Measurements from ENCODE around the gene OSBPL7. TPM values are rescaled to one million over a fixed set of nuclear protein-coding genes. Genes with fewer than 3 reads are reported as not detected.
A peak's percentile ranks its signal among the peaks of the same experiment; 100 is the strongest.

The OSBPL7 gene
- total and polyA plus RNA-seq, 2 donors (not counting 3 experiments of a cell fraction or from before 2014, with no cell fraction given), result 16.2 to 29.1 TPM

DNA sequence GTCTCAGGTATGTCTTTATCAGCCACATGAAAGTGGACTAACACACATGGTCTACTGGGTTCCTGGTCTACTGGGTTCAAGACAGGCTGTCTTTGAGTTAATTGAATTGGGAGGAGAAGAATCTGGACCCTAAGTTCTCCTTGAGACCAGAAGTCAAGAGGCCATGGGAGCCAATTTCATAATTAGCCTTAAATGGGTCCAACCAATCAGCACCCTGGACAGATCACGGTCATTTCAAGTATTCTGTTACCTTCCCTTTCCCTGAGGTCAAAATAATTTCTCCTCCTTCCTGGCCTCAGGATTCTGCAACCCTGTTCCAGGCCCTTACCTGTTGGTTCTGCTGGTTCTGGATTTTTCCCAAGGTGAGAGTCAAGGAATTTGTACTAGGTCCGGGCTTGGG lies 23.8 kb downstream of the OSBPL7 start:
- no peaks in the 10 kb centered on the region for H3K79me2 ChIP-seq (ENCODE audit: control insufficient read depth, insufficient read depth, low read length)
- no peak overlapping the region for H2AFZ ChIP-seq (ENCODE audit: low read depth, low read length)
- H3K9me1 ChIP-seq (replicated peaks; ENCODE audit: control insufficient read depth, extremely low read depth, insufficient read depth, low read length), result no peaks in the 10 kb centered on the region
- no peak overlapping the region for H3K27ac ChIP-seq (ENCODE audit: insufficient read depth, low read depth, low read length)
- H3K4me1 ChIP-seq (ENCODE audit: control insufficient read depth, extremely low read depth, insufficient read depth, low read length), result no peaks in the 10 kb centered on the region
- H3K9me3 ChIP-seq (replicated peaks; ENCODE audit: control insufficient read depth, insufficient read depth, low read length), result no peaks in the 10 kb centered on the region
- no peak overlapping the region for H3K4me3 ChIP-seq (replicated peaks in 1 of 3; ENCODE audit: insufficient read depth in 1 of 3, low read depth in 1 of 3, low read length in 3 of 3)
- H4K20me1 ChIP-seq (replicated peaks; ENCODE audit: control insufficient read depth, extremely low read depth, insufficient read depth, low read length), result no peaks in the 10 kb centered on the region
- TF ChIP-seq, protein P1, sequence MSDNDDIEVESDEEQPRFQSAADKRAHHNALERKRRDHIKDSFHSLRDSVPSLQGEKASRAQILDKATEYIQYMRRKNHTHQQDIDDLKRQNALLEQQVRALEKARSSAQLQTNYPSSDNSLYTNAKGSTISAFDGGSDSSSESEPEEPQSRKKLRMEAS (IDR thresholded peaks at IDR 0.05; ENCODE audit: insufficient read depth, insufficient read length), result no peak
- TF ChIP-seq EZH2 (IDR thresholded peaks at IDR 0.05; ENCODE audit: borderline replicate concordance, low read depth, low read length, severe bottlenecking), result no peak
- TF ChIP-seq POLR2AphosphoS5 (IDR thresholded peaks at IDR 0.05; ENCODE audit: insufficient read depth, low read depth, low read length), result no peak
- TF ChIP-seq, protein P2, sequence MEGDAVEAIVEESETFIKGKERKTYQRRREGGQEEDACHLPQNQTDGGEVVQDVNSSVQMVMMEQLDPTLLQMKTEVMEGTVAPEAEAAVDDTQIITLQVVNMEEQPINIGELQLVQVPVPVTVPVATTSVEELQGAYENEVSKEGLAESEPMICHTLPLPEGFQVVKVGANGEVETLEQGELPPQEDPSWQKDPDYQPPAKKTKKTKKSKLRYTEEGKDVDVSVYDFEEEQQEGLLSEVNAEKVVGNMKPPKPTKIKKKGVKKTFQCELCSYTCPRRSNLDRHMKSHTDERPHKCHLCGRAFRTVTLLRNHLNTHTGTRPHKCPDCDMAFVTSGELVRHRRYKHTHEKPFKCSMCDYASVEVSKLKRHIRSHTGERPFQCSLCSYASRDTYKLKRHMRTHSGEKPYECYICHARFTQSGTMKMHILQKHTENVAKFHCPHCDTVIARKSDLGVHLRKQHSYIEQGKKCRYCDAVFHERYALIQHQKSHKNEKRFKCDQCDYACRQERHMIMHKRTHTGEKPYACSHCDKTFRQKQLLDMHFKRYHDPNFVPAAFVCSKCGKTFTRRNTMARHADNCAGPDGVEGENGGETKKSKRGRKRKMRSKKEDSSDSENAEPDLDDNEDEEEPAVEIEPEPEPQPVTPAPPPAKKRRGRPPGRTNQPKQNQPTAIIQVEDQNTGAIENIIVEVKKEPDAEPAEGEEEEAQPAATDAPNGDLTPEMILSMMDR (IDR thresholded peaks at IDR 0.05; ENCODE audit: extremely low read depth in 1 of 2, insufficient read depth in 1 of 2, low read depth in 1 of 2, low read length in 2 of 2), result no peak
- no peak for TF ChIP-seq JUN (IDR thresholded peaks at IDR 0.05; ENCODE audit: borderline replicate concordance, insufficient read depth, insufficient read length, low read depth)
- no peak for TF ChIP-seq POLR2A (IDR thresholded peaks at IDR 0.05; ENCODE audit: low read depth, low read length)
- TF ChIP-seq FOS (IDR thresholded peaks at IDR 0.05; ENCODE audit: borderline replicate concordance, insufficient read depth, low read length), result no peak
- TF ChIP-seq GATA2 (IDR thresholded peaks at IDR 0.05; ENCODE audit: insufficient read depth, insufficient read length, low read depth, low read length), result no peak
- TF ChIP-seq MYC (IDR thresholded peaks at IDR 0.05; ENCODE audit: low read depth, low read length), result no peak
- intact Hi-C loops (cut with micrococcal nuclease), result no loop called here
- H3K27me3 ChIP-seq (ENCODE audit: control insufficient read depth in 2 of 2, insufficient read depth in 2 of 2, low read length in 2 of 2), result peaks cover 7 to 14% of the 10 kb centered on the region in 2 experiments
- dilution Hi-C loops (cut with MboI; ENCODE audit: extremely low pct_ligation_motif_present, low sequenced_read_pairs), result no loop called here
- no peaks in the 10 kb centered on the region for H3K36me3 ChIP-seq (ENCODE audit: control insufficient read depth in 2 of 2, extremely low read depth in 1 of 2, insufficient read depth in 2 of 2, low read length in 2 of 2)
- no peak overlapping the region for H3K4me2 ChIP-seq (ENCODE audit: insufficient read depth, low read length)
- no TSS peak for BruUV-seq (replicated peaks)
- CTCF ChIA-PET, result interaction anchor here (0.9 to 1.1 kb wide), 4 partner anchors 8 to 22 kb away, joined by 3 to 6 read pairs (median 4); no protein-coding TSS in a partner anchor
- DNase-seq (ENCODE audit: low read depth, low spot score) (no peak), FAIRE-seq (peak; percentile 53)
- no peak overlapping the region for H3K9ac ChIP-seq (replicated peaks; ENCODE audit: extremely low read depth, insufficient read depth, low read length)
- POLR2A ChIA-PET, result no interaction called here
